ENCODE measurements around the gene NMRAL1.

The NMRAL1 gene

DNA sequence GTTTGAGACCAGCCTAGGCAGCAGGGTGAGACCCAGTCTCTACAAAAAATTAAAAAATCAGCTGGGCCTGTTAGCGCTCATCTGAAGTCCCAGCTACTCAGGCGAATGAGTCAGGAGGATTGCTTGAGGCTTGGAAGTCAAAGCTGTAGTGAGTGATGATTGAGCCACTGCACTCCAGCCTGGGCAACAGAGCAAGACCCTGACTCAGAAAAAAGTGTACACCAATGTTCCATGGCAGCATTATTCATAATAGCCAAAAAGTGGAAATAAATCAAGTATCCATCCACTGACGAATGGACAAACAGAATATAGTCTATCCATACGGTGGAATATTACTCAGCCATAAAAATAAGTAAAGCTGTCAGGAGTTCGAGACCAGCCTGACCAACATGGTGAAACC, 2.6 kb downstream of the NMRAL1 start:
- H3K4me3 ChIP-seq (replicated peaks; ENCODE audit: low read depth, low read length): no peak overlapping the region
- DNase-seq (ENCODE audit: low read depth): no peak
- no peak for TF ChIP-seq CTCF (IDR thresholded peaks at IDR 0.05; ENCODE audit: low read length, missing control alignments)

DNA sequence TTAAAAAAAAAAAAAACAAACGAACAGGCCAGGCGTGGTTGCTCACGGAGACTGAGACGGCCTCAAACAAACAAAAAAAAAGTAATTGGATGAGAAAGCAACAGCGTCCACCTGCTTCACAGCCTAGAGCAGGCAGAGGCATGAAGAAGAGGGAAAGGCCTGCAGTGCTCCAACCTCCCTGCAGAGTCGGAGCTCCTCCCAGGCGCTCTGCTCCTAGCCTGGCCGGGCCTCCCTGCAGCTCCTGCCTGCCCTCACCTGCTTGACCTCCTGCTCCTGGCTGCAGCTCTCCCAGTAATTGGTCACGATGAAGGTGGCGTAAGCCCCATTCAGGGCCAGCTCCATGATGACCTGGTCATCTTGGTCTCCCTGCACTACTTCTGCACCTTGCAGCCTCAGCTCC, 5.5 kb downstream of the NMRAL1 start:
- no peak overlapping the region for H3K4me3 ChIP-seq (replicated peaks; ENCODE audit: low read depth, low read length)
- no peak for TF ChIP-seq CTCF (IDR thresholded peaks at IDR 0.05; ENCODE audit: low read length, missing control alignments)
- no peak for DNase-seq (ENCODE audit: low read depth)

DNA sequence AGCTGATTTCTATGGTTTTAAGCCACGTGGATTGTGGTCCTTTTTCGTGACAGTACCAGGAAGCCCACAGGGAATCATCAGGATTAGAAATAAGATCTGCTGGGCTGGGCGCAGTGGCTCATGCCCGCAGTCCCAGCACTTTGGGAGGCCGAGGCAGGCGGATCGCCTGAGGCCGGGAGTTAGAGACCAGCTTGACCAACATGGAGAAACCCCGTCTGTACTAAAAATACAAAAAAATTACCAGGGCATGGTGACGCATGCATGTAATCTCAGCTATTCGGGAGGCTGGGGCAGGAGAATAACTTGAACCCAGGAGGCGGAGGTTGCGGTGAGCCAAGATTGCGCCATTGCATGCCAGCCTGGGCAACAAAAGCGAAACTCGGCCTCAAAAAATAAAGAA, 6.5 kb downstream of the NMRAL1 start:
- no peak overlapping the region for H3K4me3 ChIP-seq (replicated peaks; ENCODE audit: low read depth, low read length)
- no peak for DNase-seq (ENCODE audit: low read depth)
- no peak for TF ChIP-seq CTCF (IDR thresholded peaks at IDR 0.05; ENCODE audit: low read length, missing control alignments)

GRCh38 chr16:4465977-4466779, 8.2 kb downstream of the NMRAL1 start:
- TF ChIP-seq CTCF (IDR thresholded peaks at IDR 0.05; ENCODE audit: low read length, missing control alignments): no peak
- H3K4me3 ChIP-seq (replicated peaks; ENCODE audit: low read depth, low read length): no peak overlapping the region
- DNase-seq (ENCODE audit: low read depth): peak; percentile 13

DNA sequence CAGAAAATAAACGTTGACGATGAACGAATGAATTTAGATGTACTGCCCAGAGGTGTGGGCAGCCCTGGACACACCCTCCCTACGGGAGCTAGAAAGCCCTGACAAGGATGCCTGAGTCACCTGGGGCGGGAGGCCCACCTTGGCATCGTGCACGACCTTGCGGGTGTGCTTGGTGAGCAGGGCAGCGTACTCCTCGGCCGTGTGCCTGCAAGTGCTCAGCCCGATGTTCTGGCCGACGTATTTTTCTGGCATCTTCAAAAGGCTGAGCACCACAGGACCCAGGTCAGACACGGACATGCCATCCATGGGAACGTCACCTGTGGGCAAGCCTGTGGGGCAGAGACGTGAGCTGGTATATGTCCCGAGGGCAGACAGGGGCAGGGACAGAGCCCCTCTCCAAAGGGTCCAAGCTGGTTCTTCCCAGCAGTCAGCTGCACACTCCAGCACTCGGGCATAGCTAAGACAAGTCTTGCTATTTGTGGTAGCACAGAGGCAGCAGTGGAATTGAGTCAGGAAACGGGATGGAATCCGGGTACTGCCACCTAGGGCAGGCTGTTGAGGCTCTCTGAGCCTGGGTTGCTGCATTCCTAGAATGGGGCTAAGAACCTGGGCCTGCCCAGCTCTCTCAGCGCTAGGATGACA, 10.8 kb downstream of the NMRAL1 start:
- TF ChIP-seq CTCF (IDR thresholded peaks at IDR 0.05; ENCODE audit: low read length, missing control alignments): no peak
- no peak overlapping the region for H3K4me3 ChIP-seq (replicated peaks; ENCODE audit: low read depth, low read length)
- DNase-seq (ENCODE audit: low read depth): no peak

DNA sequence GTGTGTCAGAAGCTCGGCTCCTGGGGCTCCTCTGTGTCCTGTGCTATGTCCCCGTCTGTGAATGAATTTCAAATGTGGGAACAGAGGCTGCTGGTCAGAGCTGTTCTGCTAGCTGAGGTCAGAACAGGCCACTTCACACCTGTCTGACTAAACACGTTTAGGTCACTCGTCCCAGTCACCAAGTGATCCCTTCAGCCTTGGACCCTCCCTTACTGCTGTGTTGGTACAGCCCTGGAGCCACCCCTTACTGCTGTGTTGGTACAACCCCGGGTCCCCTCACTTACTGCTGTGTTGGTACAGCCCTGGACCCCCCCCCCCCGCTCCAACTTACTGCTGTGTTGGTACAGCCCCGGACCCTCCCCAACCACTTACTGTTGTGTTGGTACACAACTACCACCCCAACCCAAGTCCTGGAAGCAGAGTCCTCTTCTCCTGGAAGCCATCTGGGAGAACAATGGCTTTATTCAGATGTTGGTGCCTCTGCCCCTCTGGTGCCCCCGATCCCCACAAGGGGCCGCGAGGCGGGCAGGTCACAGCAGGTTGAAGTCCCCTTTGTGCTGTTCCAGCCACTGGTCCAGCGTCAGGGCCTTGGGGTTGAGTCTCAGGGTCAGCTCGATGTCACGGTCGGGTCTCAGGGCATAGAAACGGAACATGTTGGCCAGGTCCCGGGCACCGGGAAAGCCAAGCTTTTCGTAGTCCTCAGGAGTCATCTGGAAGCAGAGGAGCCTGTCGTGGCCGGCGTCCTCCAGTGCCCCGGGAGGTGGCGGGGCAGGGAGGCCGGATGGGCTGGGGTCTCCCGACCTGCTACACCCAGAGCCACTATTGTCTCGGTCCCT, 13.0 kb downstream of the NMRAL1 start:
- TF ChIP-seq CTCF (IDR thresholded peaks at IDR 0.05; ENCODE audit: low read length, missing control alignments): no peak
- no peak for DNase-seq (ENCODE audit: low read depth)
- no peak overlapping the region for H3K4me3 ChIP-seq (replicated peaks; ENCODE audit: low read depth, low read length)

Data from fibroblast of pulmonary artery (primary cell).